Keratinocyte (primary cell): ENCODE data around the gene DNAJB6. TPM values are rescaled to one million over a fixed set of nuclear protein-coding genes. Genes with fewer than 3 reads are reported as not detected.

ENCODE experiments used
- DNase-seq: peaks from one replicate; pipeline ENCODE4 v3.0.0-alpha.2; 2011; ENCODE audit warnings: low read depth, missing footprints, low spot score
- FAIRE-seq: peaks from 2 replicates; lab custom pipeline; 2011; peaks lifted over from hg19 to GRCh38; lab: Jason Lieb, UNC
- H2AFZ ChIP-seq: 2 replicates; pipeline ENCODE4 v1.6.0; 2012; ENCODE audit warnings: low read length, control low read depth, inconsistent platforms; ENCODE audit not compliant: control insufficient read depth
- H3K27ac ChIP-seq: 2 replicates; pipeline ENCODE4 v1.5.1; 2011; ENCODE audit warnings: low read length; ENCODE audit not compliant: control insufficient read depth, insufficient read depth
- H3K27me3 ChIP-seq: 3 replicates; pipeline ENCODE4 v1.6.0; 2011; ENCODE audit warnings: low read length; ENCODE audit not compliant: control insufficient read depth, insufficient read depth; ENCODE audit errors: extremely low read depth
- H3K36me3 ChIP-seq, 2 experiments: 2 replicates in 1 of 2; 3 replicates in 1 of 2; pipeline ENCODE4 v1.5.1; 2011; ENCODE audit warnings: low read length in 2 of 2, mild to moderate bottlenecking in 1 of 2; ENCODE audit not compliant: control insufficient read depth in 2 of 2, insufficient read depth in 2 of 2; ENCODE audit errors: extremely low read depth in 1 of 2
- H3K4me1 ChIP-seq: 3 replicates; pipeline ENCODE4 v1.5.1; 2011; ENCODE audit warnings: low read length; ENCODE audit not compliant: control insufficient read depth, insufficient read depth; ENCODE audit errors: extremely low read depth
- H3K4me2 ChIP-seq: 3 replicates; pipeline ENCODE4 v1.6.0; 2011; ENCODE audit warnings: low read depth, low read length; ENCODE audit not compliant: control insufficient read depth, insufficient read depth; ENCODE audit errors: extremely low read depth
- H3K4me3 ChIP-seq, 3 experiments: fragments of 200-600 bp in 1 of 3; sonication (generic) in 1 of 3; 2 replicates in 2 of 3; 3 replicates in 1 of 3; pipeline ENCODE4 v1.5.1; 2011 to 2016; ENCODE audit warnings: low read length in 3 of 3, mild to moderate bottlenecking in 3 of 3, control low read depth in 2 of 3, inconsistent platforms in 1 of 3, low read depth in 1 of 3, mixed read lengths in 1 of 3, mixed run types in 1 of 3, moderate library complexity in 1 of 3; ENCODE audit not compliant: control insufficient read depth in 2 of 3, insufficient read depth in 2 of 3; ENCODE audit errors: extremely low read depth in 1 of 3
- H3K79me2 ChIP-seq: 2 replicates; pipeline ENCODE4 v1.6.0; 2012; ENCODE audit warnings: low read length; ENCODE audit not compliant: control insufficient read depth, insufficient read depth
- H3K9ac ChIP-seq: 3 replicates; pipeline ENCODE4 v1.6.0; 2011; ENCODE audit warnings: low read length; ENCODE audit not compliant: control insufficient read depth, insufficient read depth; ENCODE audit errors: extremely low read depth
- H3K9me1 ChIP-seq: 3 replicates; pipeline ENCODE4 v1.6.0; 2011; ENCODE audit warnings: low read length; ENCODE audit not compliant: control insufficient read depth, insufficient read depth; ENCODE audit errors: extremely low read depth
- H3K9me3 ChIP-seq: 2 replicates; pipeline ENCODE4 v1.5.1; 2012; ENCODE audit warnings: low read depth, low read length; ENCODE audit not compliant: control insufficient read depth
- H4K20me1 ChIP-seq: 3 replicates; pipeline ENCODE4 v1.6.0; 2011; ENCODE audit warnings: low read length; ENCODE audit not compliant: control insufficient read depth, insufficient read depth; ENCODE audit errors: extremely low read depth
- EZH2 ChIP-seq: IDR thresholded peaks from one replicate; pipeline ENCODE4 v1.6.1; 2012; ENCODE audit warnings: inconsistent platforms, mild to moderate bottlenecking, low read length, moderate library complexity
- dilution Hi-C: fragments of 300-500 bp; cut with MboI; formaldehyde crosslinking; loops from one replicate; pipeline ENCODE4 v1.7.0; 2020; ENCODE audit warnings: low sequenced_read_pairs; ENCODE audit not compliant: extremely low pct_ligation_motif_present
- polyA plus RNA-seq, 5 experiments: library from polyadenylated mRNA; depleted of rRNA in 3 of 5; stranded (reverse) in 3 of 5; stranded (forward) in 1 of 5; unstranded in 1 of 5; fragments of >200 nt; gene quantifications; 1 replicate in 1 of 5; 2 replicates in 3 of 5; 3 replicates in 1 of 5; pipeline versions ENCODE4 v1.2.1 to v1.2.3, GENCODE V29; 2011 to 2012; ENCODE audit warnings: missing spikeins in 2 of 5, low read depth in 1 of 5, low replicate concordance in 1 of 5
- TF ChIP-seq, protein P1 (sequence below), 3 experiments: IDR thresholded peaks in 1 of 3; conservative IDR thresholded peaks in 1 of 3; optimal IDR thresholded peaks in 1 of 3; 2 replicates in 2 of 3; 3 replicates in 1 of 3; pipeline versions ENCODE3 to v1.5.1; 2011; ENCODE audit warnings: low read length in 3 of 3, mild to moderate bottlenecking in 3 of 3, moderate library complexity in 2 of 3, control low read depth in 1 of 3, inconsistent platforms in 1 of 3; ENCODE audit not compliant: insufficient read depth in 2 of 3; ENCODE audit errors: extremely low read depth in 1 of 3

Gene DNAJB6
- polyA plus RNA-seq, 1 donor (not counting 4 experiments of a cell fraction or from before 2014, with no cell fraction given) = 152 TPM

DNA sequence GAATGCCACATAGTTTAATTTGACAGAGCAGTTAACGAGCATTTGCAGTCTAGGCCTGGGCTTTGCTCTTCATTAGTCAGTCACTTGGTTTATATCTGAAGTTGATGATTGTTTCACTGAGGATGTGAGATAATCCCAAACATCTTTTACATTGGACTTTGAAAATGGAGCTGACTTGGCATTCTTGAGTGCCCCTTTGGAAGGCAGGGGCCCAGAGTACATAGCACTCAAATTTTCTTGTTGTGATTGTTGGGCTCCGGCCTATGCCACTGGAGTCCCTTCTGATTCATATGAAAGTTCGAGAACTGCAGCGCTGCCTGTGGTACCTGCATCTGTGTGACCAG, 21.9 kb downstream of the DNAJB6 start:
- H2AFZ ChIP-seq = no peak overlapping the region
- H3K79me2 ChIP-seq = peaks cover 99% of the 10 kb centered on the region
- H3K4me1 ChIP-seq = peaks cover 46% of the 10 kb centered on the region
- dilution Hi-C loops = no loop called here
- no peak overlapping the region for H3K4me2 ChIP-seq
- no peaks in the 10 kb centered on the region for H3K9me3 ChIP-seq
- peaks cover 4% of the 10 kb centered on the region for H3K9me1 ChIP-seq
- H4K20me1 ChIP-seq = peaks cover 61% of the 10 kb centered on the region
- peak overlapping the region; percentile 2 for H3K27ac ChIP-seq
- H3K9ac ChIP-seq = no peak overlapping the region
- DNase-seq (no peak), FAIRE-seq (no peak)
- TF ChIP-seq, protein P1, sequence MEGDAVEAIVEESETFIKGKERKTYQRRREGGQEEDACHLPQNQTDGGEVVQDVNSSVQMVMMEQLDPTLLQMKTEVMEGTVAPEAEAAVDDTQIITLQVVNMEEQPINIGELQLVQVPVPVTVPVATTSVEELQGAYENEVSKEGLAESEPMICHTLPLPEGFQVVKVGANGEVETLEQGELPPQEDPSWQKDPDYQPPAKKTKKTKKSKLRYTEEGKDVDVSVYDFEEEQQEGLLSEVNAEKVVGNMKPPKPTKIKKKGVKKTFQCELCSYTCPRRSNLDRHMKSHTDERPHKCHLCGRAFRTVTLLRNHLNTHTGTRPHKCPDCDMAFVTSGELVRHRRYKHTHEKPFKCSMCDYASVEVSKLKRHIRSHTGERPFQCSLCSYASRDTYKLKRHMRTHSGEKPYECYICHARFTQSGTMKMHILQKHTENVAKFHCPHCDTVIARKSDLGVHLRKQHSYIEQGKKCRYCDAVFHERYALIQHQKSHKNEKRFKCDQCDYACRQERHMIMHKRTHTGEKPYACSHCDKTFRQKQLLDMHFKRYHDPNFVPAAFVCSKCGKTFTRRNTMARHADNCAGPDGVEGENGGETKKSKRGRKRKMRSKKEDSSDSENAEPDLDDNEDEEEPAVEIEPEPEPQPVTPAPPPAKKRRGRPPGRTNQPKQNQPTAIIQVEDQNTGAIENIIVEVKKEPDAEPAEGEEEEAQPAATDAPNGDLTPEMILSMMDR (optimal IDR thresholded peaks at IDR 0.05 in 1 of 3, IDR thresholded peaks at IDR 0.05 in 1 of 3, conservative IDR thresholded peaks at IDR 0.05 in 1 of 3; ENCODE audit: extremely low read depth in 1 of 3, insufficient read depth in 2 of 3, low read length in 3 of 3) = no peak
- no peak for TF ChIP-seq EZH2
- peaks cover 31 to 33% of the 10 kb centered on the region in 2 experiments for H3K36me3 ChIP-seq
- no peaks in the 10 kb centered on the region for H3K27me3 ChIP-seq
- no peak overlapping the region for H3K4me3 ChIP-seq

DNA sequence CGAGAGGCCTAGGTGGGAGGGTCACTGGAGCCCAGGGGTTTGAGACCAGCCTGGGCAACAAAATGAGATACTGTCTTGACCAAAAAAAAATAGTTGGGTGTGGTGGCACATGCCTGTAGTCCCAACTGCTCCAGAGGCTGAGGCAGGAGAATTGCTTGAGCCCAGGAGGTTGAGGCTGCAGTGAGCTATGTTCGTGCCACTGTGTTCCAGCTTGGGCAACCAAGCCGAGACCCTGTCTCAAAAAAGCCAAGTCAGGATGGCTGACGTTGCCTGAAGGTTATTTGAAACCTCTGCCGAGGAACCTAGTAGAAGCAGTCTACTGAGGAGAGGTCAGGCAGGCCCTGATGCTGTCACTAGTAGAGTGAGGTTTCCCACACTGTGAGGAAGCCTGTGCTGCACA, 22.8 kb downstream of the DNAJB6 start:
- Histone ChIP-seq H3K79me2 (peaks cover 99% of the 10 kb centered on the region), H3K36me3 (peaks cover 32 to 39% of the 10 kb centered on the region in 2 experiments), H3K4me3 (no peak overlapping the region), H3K27me3 (no peaks in the 10 kb centered on the region), H3K9ac (no peak overlapping the region), H2AFZ (no peak overlapping the region), H4K20me1 (peaks cover 60% of the 10 kb centered on the region), H3K4me1 (peaks cover 42% of the 10 kb centered on the region), H3K9me3 (no peaks in the 10 kb centered on the region), H3K9me1 (peaks cover 4% of the 10 kb centered on the region), H3K4me2 (no peak overlapping the region), H3K27ac (no peak overlapping the region)
- TF ChIP-seq, protein P1 (optimal IDR thresholded peaks at IDR 0.05 in 1 of 3, IDR thresholded peaks at IDR 0.05 in 1 of 3, conservative IDR thresholded peaks at IDR 0.05 in 1 of 3; ENCODE audit: extremely low read depth in 1 of 3, insufficient read depth in 2 of 3, low read length in 3 of 3) = no peak
- no peak for TF ChIP-seq EZH2
- dilution Hi-C loops = no loop called here
- DNase-seq (no peak), FAIRE-seq (no peak)
